ENCODE data around the gene MSH6. TPM values are rescaled to one million over a fixed set of nuclear protein-coding genes. Genes with fewer than 3 reads are reported as not detected.

Gene MSH6
- polyA plus RNA-seq, 1 experiment: 43.7 TPM

GRCh38 chr2:47784352-47784851 lies 1.5 kb downstream of the MSH6 start:
- CTCF ChIA-PET: no interaction called here
- TF ChIP-seq CTCF (IDR thresholded peaks at IDR 0.05; ENCODE audit: low read depth, low read length): no peak
- POLR2A ChIA-PET: no interaction called here
- DNase-seq (ENCODE audit: low read depth, low spot score): no peak
- Histone ChIP-seq H3K27me3 (ENCODE audit: control insufficient read depth, insufficient read depth, low read length) (no peaks in the 10 kb centered on the region), H3K4me3 (ENCODE audit: low read depth, low read length) (peak overlapping the region; percentile 83), H3K27ac (ENCODE audit: low read depth, low read length) (peak overlapping the region; percentile 47), H3K9me3 (ENCODE audit: control insufficient read depth, insufficient read depth, low read length) (peaks cover 3% of the 10 kb centered on the region; the same call in 1 of the 2 replicates)

- peaks cover 3% of the 10 kb centered on the region; the same call in 1 of the 2 replicates for H3K9me3 ChIP-seq (ENCODE audit: control insufficient read depth, insufficient read depth, low read length)
- H3K27ac ChIP-seq (ENCODE audit: low read depth, low read length): no peak overlapping the region
- TF ChIP-seq CTCF (IDR thresholded peaks at IDR 0.05; ENCODE audit: low read depth, low read length): no peak
- H3K27me3 ChIP-seq (ENCODE audit: control insufficient read depth, insufficient read depth, low read length): no peaks in the 10 kb centered on the region
- no peak overlapping the region for H3K4me3 ChIP-seq (ENCODE audit: low read depth, low read length)
- POLR2A ChIA-PET: no interaction called here
- DNase-seq (ENCODE audit: low read depth, low spot score): no peak
- CTCF ChIA-PET: no interaction called here
These were observed 3.0 kb downstream of the MSH6 start for GRCh38 chr2:47785986-47786385.

GRCh38 chr2:47796090-47796697 lies 13.2 kb downstream of the MSH6 start:
- no peak for TF ChIP-seq CTCF (IDR thresholded peaks at IDR 0.05; ENCODE audit: low read depth, low read length)
- Histone ChIP-seq H3K27me3 (ENCODE audit: control insufficient read depth, insufficient read depth, low read length) (no peaks in the 10 kb centered on the region), H3K4me3 (ENCODE audit: low read depth, low read length) (no peak overlapping the region), H3K27ac (ENCODE audit: low read depth, low read length) (no peak overlapping the region), H3K9me3 (ENCODE audit: control insufficient read depth, insufficient read depth, low read length) (no peaks in the 10 kb centered on the region)
- ChIA-PET CTCF (no interaction called here), POLR2A (no interaction called here)
- DNase-seq (ENCODE audit: low read depth, low spot score): no peak

- CTCF ChIA-PET: no interaction called here
These were observed 15.7 kb downstream of the MSH6 start for GRCh38 chr2:47798631-47799030.

More at GRCh38 chr2:47798631-47799030, 15.7 kb downstream of the MSH6 start:
- no peak overlapping the region for H3K4me3 ChIP-seq (ENCODE audit: low read depth, low read length)
- no peak for TF ChIP-seq CTCF (IDR thresholded peaks at IDR 0.05; ENCODE audit: low read depth, low read length)
- H3K27me3 ChIP-seq (ENCODE audit: control insufficient read depth, insufficient read depth, low read length): no peaks in the 10 kb centered on the region
- H3K27ac ChIP-seq (ENCODE audit: low read depth, low read length): no peak overlapping the region
- peaks cover 8% of the 10 kb centered on the region for H3K9me3 ChIP-seq (ENCODE audit: control insufficient read depth, insufficient read depth, low read length)
- DNase-seq (ENCODE audit: low read depth, low spot score): no peak
- POLR2A ChIA-PET: no interaction called here
